Amniotic epithelial cell (primary cell): ENCODE results near the gene ACKR1.

Source experiments
- DNase-seq: peaks from one replicate; pipeline ENCODE4 v3.0.0-alpha.2; 2010; ENCODE audit warnings: low read depth

ACKR1 gene

DNA sequence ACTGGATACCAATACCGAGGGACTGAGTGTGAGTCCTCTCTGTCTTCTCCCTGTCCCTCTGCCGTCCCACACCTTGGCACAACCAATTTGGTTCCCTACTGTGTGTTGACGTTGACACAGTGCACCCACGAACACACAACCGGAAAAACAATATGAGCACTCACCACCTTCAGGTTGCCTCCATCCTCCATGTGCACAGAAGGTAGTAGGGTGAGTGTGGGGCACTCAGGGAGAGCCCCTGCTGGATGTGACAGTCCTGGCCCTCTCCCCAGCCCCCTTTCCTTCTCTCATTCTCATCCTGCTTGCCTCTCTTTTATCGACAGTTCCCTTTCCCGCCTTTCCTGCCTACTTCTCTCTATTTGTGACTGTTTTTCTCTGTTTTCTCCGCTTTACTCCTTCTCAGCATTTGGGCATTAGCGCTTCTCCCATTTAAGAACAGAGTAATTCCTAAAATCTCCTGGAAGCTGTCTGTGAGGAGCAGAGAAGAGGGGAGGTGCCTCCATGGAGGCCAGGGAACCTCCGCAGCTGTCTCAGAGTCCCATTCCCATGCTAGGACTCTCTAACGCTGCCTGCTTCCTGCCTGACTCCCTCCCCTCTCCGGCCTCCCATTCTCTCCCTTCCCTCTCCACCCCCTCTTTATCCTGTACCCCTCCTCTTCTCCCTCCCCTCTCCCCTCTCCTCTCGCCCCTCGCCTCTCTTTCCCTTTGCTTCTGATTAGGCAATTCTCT is 16.9 kb upstream of the ACKR1 start:
- no peak for DNase-seq

- DNase-seq, result peak; percentile 58
Observed at GRCh38 chr1:159188375-159188788, 16.3 kb upstream of the ACKR1 start.

GRCh38 chr1:159190441-159190840 is 14.2 kb upstream of the ACKR1 start:
- DNase-seq, result no peak

- DNase-seq, result no peak
Observed at GRCh38 chr1:159196543-159196942, 8.1 kb upstream of the ACKR1 start.

DNA sequence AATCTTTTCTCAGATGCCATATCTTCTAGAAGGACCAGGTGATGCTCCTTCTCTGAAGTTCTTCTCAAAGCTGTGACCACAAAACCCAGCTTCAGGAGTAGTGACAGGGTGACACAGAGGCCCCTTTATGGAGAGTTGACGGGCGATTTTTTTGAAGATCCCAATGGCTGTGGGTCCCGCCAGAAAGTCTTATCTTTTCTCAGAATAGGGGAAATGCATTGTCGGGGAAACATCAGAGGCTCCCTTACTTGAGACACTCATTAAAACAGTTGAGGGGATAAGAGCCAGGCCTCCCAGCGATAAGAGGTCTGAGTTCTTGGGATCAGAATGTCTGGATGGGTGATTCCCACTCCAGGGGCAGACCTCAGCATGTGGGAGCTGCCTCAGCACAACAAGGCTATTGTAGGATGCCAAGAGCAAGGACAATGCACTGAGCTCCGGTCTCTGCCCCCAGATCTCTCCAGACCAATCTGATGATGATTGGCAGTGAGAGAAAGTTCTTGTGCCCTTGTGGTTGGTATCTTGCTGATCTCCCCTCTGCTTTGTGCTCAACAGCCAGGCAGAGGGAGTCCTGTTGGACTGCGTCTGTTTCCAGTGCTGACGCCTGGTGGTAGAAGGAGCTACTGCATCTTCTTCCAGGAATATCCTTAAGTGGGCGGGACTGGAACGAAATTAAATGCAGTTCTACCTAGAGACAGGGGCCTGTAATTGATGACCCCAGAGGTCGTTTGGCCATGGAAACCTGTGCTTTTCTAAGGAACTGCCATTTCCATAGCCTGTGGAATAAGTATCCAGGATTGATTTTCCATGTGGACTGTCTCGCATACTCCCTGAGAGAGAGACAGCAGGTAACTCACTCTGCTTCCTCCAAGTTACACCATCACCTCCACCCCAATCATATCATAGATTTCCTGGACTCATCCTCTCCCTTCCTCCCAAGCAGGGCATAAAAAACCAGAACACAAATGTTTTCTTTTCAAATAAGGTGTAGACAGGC is 6.8 kb upstream of the ACKR1 start:
- DNase-seq, result peak; percentile 77

DNA sequence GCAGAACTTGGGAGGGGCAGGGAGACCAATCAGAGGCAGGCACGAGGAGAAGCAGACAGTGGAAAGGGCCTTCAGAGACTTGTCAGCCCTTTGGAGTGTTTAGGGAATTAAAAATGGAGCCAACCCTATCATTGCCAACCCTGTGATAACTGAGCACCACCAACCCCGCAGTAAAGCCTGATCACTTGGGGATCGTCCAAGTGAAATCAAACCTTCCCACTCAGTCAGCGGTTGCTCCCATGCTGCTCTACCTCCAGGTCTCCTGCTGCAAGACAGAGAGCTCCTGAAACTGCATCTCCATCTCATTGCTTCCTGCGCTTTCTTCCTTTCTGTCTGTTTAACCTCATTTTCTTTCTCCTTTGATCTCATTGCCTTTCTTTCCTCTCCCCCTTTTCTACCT is 4.8 kb upstream of the ACKR1 start:
- DNase-seq, result no peak

- no peak for DNase-seq
Observed at GRCh38 chr1:159200769-159201168, 3.9 kb upstream of the ACKR1 start.

- DNase-seq, result no peak
Observed at GRCh38 chr1:159201642-159202041, 3.0 kb upstream of the ACKR1 start.

DNA sequence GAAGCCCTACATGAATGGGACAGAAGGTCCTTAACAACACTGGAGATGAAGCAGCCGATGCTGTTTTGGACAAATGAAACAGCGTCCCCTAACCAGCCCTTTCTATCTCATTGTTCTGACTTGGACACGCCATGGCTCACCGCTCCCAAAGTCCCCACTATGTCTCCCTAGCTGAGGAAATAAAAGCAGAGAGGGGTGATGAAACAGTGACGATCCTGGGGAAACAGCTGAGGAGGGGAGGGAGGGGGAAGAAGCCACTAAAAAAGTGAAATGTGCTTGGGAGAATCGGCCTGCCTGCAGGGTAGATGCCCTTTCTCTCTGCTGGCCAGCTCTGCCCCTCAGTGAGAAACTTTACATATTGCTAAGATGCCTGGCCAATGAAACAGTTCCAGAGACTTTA is 1.1 kb upstream of the ACKR1 start:
- no peak for DNase-seq

- DNase-seq, result no peak
Observed at GRCh38 chr1:159205225-159205624, 550 bp downstream of the ACKR1 start.

GRCh38 chr1:159206110-159206509 is 1.4 kb downstream of the ACKR1 start:
- DNase-seq, result no peak

- no peak for DNase-seq
Observed at GRCh38 chr1:159207080-159207479, 2.4 kb downstream of the ACKR1 start.

DNA sequence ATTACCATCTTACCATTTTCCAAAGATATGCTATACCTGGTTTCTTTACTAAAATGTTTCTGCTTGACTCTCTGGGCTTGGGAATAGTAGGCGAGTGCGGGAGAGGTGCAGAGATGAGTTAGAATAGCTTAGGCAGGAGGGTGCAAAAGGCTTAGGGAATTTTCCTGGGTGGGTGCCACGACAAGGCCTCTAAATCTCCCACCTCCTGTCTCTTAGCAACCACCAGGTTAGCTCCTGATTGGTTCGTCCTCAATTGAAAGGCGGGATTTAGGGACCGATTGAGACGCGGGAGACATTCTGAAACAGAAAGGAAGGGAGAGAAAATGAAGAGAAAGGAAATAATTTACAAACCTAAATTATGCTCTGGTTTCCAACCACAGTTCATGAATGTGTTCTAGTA is 3.1 kb downstream of the ACKR1 start:
- no peak for DNase-seq

- DNase-seq, result peak; percentile 79
Observed at GRCh38 chr1:159208175-159208825, 3.6 kb downstream of the ACKR1 start.

GRCh38 chr1:159209061-159209460 is 4.4 kb downstream of the ACKR1 start:
- no peak for DNase-seq

DNA sequence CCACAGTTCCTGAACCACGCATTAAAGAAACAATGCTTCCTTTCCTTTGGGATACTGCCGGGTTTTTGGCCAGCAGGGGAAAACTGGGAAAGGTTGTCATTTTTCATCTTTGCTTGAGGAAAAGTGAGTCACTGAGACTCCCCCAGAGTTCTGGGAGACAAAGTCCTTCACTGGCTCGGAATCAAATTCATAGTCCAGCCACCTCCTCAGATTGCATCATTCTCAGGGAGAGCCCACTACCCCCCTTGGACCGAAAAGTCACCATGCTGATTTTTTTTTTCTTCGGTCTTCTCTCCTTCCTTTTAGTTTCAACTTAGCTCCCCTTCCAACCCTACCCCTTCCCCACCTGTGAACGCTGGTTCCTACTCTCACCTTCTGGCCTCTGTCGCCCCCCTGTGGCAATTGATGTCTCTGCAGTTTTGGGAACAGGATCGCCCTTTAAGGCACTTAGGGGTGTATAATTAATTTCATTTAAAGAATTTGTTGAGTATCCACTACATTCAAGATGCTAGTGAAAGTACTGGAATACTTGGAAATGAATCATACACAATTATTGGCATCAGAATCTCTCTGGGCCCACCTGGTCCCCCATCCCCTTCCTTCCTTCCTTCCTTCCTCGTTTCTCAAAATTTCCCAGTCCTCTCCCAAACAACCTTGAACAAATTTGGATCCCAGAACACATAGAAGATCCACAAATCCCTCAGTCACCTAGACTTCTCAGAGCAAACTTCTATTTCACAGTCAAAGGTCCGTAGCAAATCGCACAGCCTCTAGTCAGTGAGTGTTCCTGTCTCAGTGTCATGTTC is 6.9 kb downstream of the ACKR1 start:
- DNase-seq, result peak; percentile 69

DNA sequence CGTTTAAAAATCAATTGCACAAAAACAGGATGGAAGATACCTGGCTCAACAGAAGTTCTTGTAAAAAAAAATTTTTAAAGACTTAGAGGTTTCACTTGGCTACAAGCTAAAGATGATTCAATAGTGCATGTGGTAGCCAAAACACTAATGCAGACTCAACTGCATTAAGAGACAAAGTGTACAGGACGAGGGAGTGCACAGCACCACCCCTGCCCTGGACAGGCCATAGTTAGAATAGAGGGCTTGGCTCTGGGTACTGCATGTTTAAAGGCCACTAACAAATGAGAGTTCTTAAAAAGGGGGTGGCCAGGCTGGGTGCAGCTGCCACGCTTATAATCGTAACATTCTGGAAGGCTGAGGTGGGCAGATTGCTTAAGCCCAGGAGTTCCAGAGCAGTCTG is 7.9 kb downstream of the ACKR1 start:
- no peak for DNase-seq

- DNase-seq, result peak; percentile 39
Observed at GRCh38 chr1:159214149-159214760, 9.6 kb downstream of the ACKR1 start.

- DNase-seq, result no peak
Observed at GRCh38 chr1:159218649-159219636, 14.3 kb downstream of the ACKR1 start.
